HuH-7 (cell line): ENCODE measurements around the gene ZNF141.
"Not testable (repeated sequence)": the region's sequence is repeated elsewhere in the genome, so short reads cannot be mapped to it uniquely, and the experiment has no call there.

Source experiments
- DNase-seq: peaks from one replicate; pipeline ENCODE4 v3.0.0; 2011; ENCODE audit warnings: low spot score

ZNF141 gene

GRCh38 chr4:337143-337931 is at the start of gene ZNF141:
Gene ZNF141 (plus strand): TSS chr4:337814. CDS start chr4:337984, 170 bp downstream.
- peak; percentile 94 for DNase-seq

- no peak for DNase-seq
Observed at GRCh38 chr4:288891-289290, 48.7 kb upstream of the ZNF141 start.

- DNase-seq: no peak
Observed at GRCh38 chr4:294732-295131, 42.9 kb upstream of the ZNF141 start.

- DNase-seq: no peak
Observed at GRCh38 chr4:302381-302780, 35.2 kb upstream of the ZNF141 start.

DNA sequence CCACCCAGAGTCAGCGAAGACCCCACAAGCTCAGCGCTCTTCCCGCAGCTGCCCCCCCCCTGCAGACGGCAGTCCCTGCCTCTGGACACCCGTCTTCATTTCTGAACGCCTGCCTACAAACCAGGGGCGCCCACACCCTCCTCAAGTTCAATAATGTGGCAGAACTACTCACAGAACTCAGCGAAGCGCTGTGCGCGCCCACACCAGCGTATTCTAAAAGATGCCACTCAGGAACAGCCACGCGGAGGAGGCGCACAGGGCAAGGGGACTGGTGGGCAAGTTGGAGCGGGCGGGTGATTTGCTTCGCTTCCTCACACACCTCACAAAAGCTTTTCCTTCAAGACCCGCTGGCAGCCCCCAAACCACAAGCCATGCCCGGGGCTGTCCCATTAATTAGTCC is 33.1 kb upstream of the ZNF141 start:
- not testable (repeated sequence) for DNase-seq

DNA sequence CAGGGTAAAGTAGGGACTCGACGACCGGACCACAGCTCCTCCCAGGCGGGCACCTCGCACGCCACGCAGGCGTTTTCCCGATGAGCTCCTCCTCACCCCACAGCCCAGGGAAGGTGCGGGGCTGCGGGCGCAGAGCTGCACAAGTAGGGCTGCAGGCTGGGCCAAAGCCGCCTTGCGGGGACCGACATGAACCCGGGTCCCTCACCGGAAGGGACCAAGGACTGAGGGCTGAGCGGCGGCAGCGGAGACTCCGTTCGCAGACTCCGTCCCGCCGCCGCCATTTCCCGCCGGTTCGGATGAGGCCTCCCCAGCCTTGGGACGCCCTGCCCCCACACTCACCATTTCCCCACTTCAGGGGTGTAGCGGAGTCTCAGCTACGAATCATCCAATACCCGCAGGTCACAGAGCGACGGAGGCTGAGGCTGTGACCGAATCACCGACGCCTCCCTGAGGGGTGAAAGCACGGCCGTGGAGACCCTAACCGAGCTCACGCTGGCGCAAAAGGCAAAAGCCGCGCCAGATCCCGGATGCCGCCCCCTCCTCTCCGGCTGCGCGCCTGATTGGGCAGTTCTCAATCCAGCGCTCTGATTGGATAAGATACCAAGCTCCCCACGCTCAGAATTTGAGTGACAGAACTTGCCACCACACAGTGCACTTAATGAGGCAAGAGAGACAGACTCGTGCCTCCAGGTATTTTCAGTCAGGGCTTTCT is 32.5 kb upstream of the ZNF141 start, which contains the start of gene ZNF732:
Gene ZNF732 (minus strand): TSS at position 506 of the 712 bp plus-strand sequence. CDS start 164 bp downstream, at position 342.
- DNase-seq: no peak

- no peak for DNase-seq
Observed at GRCh38 chr4:306551-306961, 31.1 kb upstream of the ZNF141 start.

GRCh38 chr4:309807-310206 is 27.8 kb upstream of the ZNF141 start:
- DNase-seq: no peak

DNA sequence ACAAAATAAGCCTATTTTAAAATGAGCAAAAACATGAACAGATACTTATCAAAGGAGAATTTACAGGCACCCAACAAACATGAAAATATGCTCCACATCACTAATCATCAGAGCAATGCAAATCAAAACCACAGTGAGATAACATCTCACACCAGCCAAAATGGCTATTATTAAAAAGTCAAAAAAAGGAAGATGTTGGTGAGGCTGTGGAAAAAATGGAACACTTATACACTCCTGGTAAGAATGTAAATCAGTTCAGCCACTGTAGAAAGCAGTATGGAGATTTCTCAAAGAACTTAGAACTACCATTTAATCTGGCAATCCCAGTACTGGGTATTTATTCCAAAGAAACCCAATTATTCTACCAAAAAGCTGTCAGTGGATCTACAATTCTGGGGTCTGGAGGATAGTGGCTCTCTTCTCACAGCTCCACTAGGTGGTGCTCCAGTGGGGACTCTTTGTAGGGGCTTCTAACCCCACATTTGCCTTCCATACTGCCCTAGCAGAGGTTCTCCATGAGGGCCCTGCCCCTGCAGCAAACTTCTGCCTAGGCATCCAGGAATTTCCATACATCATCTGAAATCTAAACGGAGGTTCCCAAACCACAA is 23.2 kb upstream of the ZNF141 start:
- no peak for DNase-seq

- DNase-seq: peak; percentile 11
Observed at GRCh38 chr4:328729-329128, 8.9 kb upstream of the ZNF141 start.

- DNase-seq: no peak
Observed at GRCh38 chr4:335515-335914, 2.1 kb upstream of the ZNF141 start.

GRCh38 chr4:336099-336892 is 1.3 kb upstream of the ZNF141 start:
- DNase-seq: no peak

- no peak for DNase-seq
Observed at GRCh38 chr4:336893-337142, 796 bp upstream of the ZNF141 start.

DNA sequence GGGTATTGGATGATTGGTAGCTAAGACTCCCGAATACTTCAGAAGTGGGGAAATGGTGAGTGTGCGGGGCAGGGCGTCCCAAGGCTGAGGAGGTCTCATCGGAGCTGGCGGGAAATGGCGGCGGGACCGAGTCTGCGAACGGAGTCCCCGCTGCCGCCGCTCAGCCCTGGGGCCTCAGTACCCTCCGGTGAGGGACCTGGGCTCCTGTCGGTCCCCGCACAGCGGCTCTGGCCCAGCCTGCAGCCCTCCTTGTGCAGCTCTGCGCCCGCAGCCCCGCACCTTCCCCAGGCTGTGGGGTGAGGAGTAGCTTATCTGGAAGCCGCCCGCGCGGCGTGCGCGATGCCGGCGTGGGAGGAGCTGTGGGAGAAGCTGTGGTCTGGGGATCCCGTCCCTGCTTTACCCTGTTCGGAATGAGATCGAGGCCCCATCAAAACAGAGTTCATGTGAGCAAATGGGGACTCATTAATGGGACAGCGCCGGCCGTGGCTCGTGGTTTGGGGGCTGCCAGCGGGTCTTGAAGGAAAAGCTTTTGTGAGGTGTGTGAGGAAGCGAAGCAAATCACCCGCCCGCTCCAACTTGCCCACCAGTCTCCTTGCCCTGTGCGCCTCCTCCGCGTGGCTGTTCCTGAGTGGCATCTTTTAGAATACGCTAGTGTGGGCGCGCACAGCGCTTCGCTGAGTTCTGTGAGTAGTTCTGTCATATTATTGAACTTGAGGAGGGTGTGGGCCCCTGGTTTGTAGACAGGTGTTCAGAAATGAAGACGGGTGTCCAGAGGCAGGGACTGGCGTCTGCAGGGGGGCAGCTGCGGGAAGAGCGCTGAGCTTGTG is 531 bp downstream of the ZNF141 start:
- no peak for DNase-seq

- DNase-seq: no peak
Observed at GRCh38 chr4:338759-339097, 1.1 kb downstream of the ZNF141 start.

DNA sequence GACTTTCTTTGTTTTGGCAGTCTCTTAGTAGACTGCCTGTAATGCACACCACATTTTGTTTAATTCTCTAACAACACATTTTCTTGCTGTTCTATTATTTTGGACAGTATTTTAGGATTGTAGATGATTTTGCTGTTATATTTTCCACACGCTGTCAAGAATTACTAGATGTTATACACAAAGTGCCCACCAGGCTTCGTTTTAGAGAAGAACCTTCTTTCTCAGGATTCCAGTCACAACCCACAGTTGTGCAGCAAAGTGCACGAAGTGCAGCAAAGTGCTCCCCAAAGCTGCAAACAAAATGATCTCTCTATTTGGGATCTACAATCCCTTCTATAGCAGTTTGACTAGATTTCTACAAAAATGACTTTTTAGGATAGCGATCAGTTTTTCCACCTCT is 2.4 kb downstream of the ZNF141 start:
- no peak for DNase-seq

DNA sequence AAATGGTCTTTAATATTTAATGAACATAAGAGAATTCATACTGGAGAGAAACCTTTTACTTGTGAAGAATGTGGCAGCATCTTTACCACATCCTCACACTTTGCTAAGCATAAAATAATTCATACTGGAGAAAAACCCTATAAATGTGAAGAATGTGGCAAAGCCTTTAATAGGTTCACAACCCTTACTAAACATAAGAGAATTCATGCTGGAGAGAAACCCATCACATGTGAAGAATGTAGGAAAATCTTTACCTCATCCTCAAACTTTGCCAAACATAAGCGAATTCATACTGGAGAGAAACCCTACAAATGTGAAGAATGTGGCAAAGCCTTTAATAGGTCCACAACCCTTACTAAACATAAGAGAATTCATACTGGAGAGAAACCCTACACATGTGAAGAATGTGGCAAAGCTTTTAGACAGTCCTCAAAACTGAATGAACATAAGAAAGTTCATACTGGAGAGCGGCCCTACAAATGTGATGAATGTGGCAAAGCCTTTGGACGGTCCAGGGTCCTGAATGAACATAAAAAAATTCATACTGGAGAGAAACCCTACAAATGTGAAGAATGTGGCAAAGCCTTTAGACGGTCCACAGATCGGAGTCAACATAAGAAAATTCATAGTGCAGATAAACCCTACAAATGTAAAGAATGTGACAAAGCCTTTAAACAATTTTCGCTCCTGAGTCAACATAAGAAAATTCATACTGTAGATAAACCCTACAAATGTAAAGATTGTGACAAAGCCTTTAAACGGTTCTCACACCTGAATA is 35.6 kb downstream of the ZNF141 start:
- no peak for DNase-seq

- no peak for DNase-seq
Observed at GRCh38 chr4:374298-375160, 36.9 kb downstream of the ZNF141 start.

GRCh38 chr4:384311-385010 is 46.8 kb downstream of the ZNF141 start:
- DNase-seq: no peak
